Gastroesophageal sphincter (tissue), 3 donors: Measurements from ENCODE around the gene CFAP92.

Source experiments
- EP300 ChIP-seq: sonication (generic); formaldehyde crosslinking; IDR thresholded peaks from one replicate; pipeline ENCODE4 v1.6.1; 2017; ENCODE audit warnings: antibody characterized with exemption, mild to moderate bottlenecking
- POLR2A ChIP-seq, 2 donors: fragments of 450-650 bp; IDR thresholded peaks; one replicate each; pipeline ENCODE4 v1.6.1; 2017; ENCODE audit warnings: antibody characterized with exemption in 2 of 2, mild to moderate bottlenecking in 2 of 2, moderate library complexity in 1 of 2
- POLR2AphosphoS5 ChIP-seq: sonication (generic); formaldehyde crosslinking; IDR thresholded peaks from one replicate; pipeline ENCODE4 v1.6.1; 2017; ENCODE audit warnings: antibody characterized with exemption
- TF ChIP-seq, protein P1 (sequence below), 4 experiments: fragments of 200-600 bp in 2 of 4; fragments of 450-650 bp in 2 of 4; sonication (generic) in 1 of 4; IDR thresholded peaks; one replicate each; pipeline ENCODE4 v1.5.1; 2017 to 2019; ENCODE audit warnings: antibody characterized with exemption in 4 of 4, mild to moderate bottlenecking in 2 of 4, moderate library complexity in 2 of 4

DNA sequence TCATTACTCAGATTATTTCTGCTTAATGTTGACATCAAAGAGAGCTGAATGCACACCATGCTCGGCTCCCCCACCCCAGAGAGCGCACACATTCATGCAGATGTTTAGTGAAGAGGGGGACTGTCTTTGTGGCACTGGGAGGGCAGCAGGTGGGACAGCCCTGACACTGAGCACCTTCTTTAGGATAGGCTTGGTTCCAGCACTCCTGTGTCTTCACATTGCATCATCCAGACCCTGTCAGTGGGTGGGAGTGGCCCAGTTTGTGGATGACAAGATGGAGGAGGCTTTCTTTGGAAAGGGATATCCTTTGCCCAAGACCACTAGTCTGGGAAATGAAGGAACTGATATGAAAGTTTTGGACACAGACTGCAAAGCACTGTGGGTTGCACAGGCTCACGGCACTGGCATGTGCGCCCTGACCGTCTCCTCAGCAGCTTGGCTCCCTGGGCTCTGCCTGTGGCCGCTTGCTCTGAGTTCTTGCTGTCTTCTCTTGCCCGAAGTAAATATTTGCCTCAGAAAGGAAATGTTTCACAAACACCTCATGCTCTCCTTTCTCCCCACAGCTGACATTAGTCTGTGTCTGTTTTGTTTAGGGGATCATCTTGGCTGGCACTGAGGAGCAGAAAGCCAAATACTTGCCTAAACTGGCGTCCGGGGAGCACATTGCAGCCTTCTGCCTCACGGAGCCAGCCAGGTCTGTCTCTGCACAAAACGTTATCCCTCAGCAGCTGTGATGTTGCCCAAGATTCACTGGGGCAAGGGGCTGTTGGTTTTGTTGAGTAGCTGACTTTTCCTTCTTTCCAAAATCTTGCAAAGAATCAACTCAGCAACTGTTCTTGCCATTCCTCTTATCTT lies 97.8 kb downstream of the CFAP92 start:
- TF ChIP-seq, protein P1, sequence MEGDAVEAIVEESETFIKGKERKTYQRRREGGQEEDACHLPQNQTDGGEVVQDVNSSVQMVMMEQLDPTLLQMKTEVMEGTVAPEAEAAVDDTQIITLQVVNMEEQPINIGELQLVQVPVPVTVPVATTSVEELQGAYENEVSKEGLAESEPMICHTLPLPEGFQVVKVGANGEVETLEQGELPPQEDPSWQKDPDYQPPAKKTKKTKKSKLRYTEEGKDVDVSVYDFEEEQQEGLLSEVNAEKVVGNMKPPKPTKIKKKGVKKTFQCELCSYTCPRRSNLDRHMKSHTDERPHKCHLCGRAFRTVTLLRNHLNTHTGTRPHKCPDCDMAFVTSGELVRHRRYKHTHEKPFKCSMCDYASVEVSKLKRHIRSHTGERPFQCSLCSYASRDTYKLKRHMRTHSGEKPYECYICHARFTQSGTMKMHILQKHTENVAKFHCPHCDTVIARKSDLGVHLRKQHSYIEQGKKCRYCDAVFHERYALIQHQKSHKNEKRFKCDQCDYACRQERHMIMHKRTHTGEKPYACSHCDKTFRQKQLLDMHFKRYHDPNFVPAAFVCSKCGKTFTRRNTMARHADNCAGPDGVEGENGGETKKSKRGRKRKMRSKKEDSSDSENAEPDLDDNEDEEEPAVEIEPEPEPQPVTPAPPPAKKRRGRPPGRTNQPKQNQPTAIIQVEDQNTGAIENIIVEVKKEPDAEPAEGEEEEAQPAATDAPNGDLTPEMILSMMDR (IDR thresholded peaks at IDR 0.05), result no peak
- TF ChIP-seq POLR2AphosphoS5 (no peak), POLR2A (IDR thresholded peaks at IDR 0.05) (no peak), EP300 (no peak)
